Prostate gland (tissue), 2 donors: ENCODE data around the gene ZBTB7C. TPM values are rescaled to one million over a fixed set of nuclear protein-coding genes. Genes with fewer than 3 reads are reported as not detected.

Experiments used
- DNase-seq: peaks from one replicate; pipeline ENCODE4 v3.0.0-alpha.2; 2019; ENCODE audit warnings: low spot score
- H3K27ac ChIP-seq, 2 donors: fragments of 200-600 bp; sonication (generic); 2 replicates each; pipeline ENCODE4 v1.5.1; 2017 to 2019
- H3K27me3 ChIP-seq: fragments of 200-600 bp; sonication (generic); replicated peaks from 2 replicates; pipeline ENCODE4 v1.5.1; 2019; ENCODE audit not compliant: insufficient read depth
- H3K36me3 ChIP-seq, 2 donors: fragments of 200-600 bp; sonication (generic); 1 replicate in 1 of 2; 2 replicates in 1 of 2; pipeline versions ENCODE4 v1.5.1 to v1.8.1; 2017 to 2019
- H3K4me1 ChIP-seq: fragments of 200-600 bp; sonication (generic); replicated peaks from 2 replicates; pipeline ENCODE4 v1.5.1; 2019
- H3K4me3 ChIP-seq, 2 donors: fragments of 200-600 bp; sonication (generic); 2 replicates each; pipeline ENCODE4 v1.5.1; 2017 to 2019
- H3K9me3 ChIP-seq: fragments of 200-600 bp; sonication (generic); 2 replicates; pipeline ENCODE4 v1.5.1; 2017
- POLR2A ChIP-seq: fragments of 450-650 bp; IDR thresholded peaks from one replicate; pipeline ENCODE4 v1.6.1; 2016; ENCODE audit warnings: antibody characterized with exemption, mild to moderate bottlenecking
- POLR2AphosphoS5 ChIP-seq: sonication (generic); formaldehyde crosslinking; IDR thresholded peaks from one replicate; pipeline ENCODE4 v1.6.1; 2017; ENCODE audit warnings: antibody characterized with exemption
- WGBS: methylation state at CpG from one replicate; pipeline ENCODE4 v1.1.5; 2018; 5-methylcytosine and 5-hydroxymethylcytosine counted together
- intact Hi-C: fragments of 100-400 bp; cut with DNase I; formaldehyde crosslinking; loops from one replicate; pipeline ENCODE4 v1.14.2; 2022
- total RNA-seq, 2 donors: library from RNA; depleted of rRNA; stranded (reverse); fragments of >200 nt; gene quantifications; one replicate each; pipeline ENCODE4 v1.1.0, GENCODE V29; 2016
- TF ChIP-seq, protein P1 (sequence below), 4 experiments: fragments of 200-600 bp in 2 of 4; fragments of 450-650 bp in 2 of 4; sonication (generic) in 2 of 4; IDR thresholded peaks; 1 replicate in 3 of 4; 2 replicates in 1 of 4; pipeline ENCODE4 v1.5.1; 2016 to 2019; ENCODE audit warnings: antibody characterized with exemption in 4 of 4, mild to moderate bottlenecking in 2 of 4, moderate library complexity in 2 of 4

ZBTB7C gene
- total RNA-seq, 2 donors from 2014 or later, result 14.7 to 48.9 TPM

GRCh38 chr18:48318436-48318835, 90.7 kb downstream of the ZBTB7C start:
- Histone ChIP-seq H3K9me3 (no peaks in the 10 kb centered on the region), H3K27me3 (no peaks in the 10 kb centered on the region), H3K36me3 (no peaks in the 10 kb centered on the region), H3K4me3 (no peak overlapping the region), H3K4me1 (no peaks in the 10 kb centered on the region), H3K27ac (no peak overlapping the region)
- intact Hi-C loops, result no loop called here
- 64% methylated on average over 8 of the region's 8 CpGs for WGBS
- TF ChIP-seq POLR2AphosphoS5 (no peak), POLR2A (no peak)
- TF ChIP-seq, protein P1, sequence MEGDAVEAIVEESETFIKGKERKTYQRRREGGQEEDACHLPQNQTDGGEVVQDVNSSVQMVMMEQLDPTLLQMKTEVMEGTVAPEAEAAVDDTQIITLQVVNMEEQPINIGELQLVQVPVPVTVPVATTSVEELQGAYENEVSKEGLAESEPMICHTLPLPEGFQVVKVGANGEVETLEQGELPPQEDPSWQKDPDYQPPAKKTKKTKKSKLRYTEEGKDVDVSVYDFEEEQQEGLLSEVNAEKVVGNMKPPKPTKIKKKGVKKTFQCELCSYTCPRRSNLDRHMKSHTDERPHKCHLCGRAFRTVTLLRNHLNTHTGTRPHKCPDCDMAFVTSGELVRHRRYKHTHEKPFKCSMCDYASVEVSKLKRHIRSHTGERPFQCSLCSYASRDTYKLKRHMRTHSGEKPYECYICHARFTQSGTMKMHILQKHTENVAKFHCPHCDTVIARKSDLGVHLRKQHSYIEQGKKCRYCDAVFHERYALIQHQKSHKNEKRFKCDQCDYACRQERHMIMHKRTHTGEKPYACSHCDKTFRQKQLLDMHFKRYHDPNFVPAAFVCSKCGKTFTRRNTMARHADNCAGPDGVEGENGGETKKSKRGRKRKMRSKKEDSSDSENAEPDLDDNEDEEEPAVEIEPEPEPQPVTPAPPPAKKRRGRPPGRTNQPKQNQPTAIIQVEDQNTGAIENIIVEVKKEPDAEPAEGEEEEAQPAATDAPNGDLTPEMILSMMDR (IDR thresholded peaks at IDR 0.05), result no peak
- DNase-seq, result no peak

DNA sequence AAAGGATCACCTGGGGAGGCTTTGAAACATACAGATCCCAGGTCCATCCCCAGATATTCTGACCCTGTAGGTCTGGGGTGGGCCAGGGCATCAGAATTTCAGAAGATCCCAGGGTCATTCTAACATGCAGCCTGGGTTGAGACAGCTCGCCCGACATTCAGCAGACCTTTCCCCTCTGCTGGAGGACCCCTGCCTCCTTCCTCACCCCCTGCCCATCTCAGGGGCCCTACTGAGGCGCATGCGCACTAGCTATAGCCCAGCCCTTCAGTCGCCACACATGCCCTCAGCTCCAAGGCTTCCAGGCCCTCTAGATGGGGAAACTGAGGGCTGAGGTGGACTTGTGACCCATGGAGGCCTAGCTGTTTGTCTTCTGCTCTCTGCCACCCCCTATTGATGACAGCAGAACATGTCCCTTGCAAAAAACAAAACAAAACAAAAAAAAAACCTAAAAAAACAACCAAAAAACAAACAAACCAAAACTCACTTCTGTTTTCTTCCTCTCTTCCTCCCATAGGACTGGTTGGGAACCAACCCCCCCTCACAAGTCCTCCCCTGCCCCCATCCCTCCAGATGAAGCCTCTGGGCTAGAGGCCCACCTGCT, 91.3 kb downstream of the ZBTB7C start:
- Histone ChIP-seq H3K36me3 (no peaks in the 10 kb centered on the region), H3K4me3 (no peak overlapping the region), H3K27ac (no peak overlapping the region), H3K27me3 (no peaks in the 10 kb centered on the region), H3K4me1 (no peaks in the 10 kb centered on the region), H3K9me3 (no peaks in the 10 kb centered on the region)
- TF ChIP-seq POLR2A, result no peak
- intact Hi-C loops, result no loop called here
- no peak for DNase-seq
- 95% methylated on average over 5 of the region's 5 CpGs for WGBS

DNA sequence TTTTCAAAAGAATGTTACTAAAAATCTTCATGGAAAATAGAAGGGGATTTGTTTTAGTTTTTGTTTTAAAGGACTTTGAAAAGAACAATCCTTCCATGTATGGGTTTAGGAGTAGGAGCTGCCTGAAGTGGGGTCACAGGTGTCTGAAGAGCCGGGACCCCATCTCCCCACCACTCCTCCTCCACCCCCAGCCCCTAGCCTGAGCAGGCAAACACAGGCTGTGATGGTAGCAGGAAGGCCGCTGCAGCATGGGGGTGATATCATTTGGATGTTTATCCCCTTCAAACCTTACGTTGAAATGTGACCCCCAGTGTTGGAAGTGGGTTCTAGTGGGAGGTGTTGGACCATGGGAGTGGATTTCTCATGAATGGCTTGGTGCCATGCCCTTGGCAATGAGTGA, 93.0 kb downstream of the ZBTB7C start:
- TF ChIP-seq, protein P1 (IDR thresholded peaks at IDR 0.05), result no peak
- no peak for TF ChIP-seq POLR2AphosphoS5
- no peak for TF ChIP-seq POLR2A
- no peaks in the 10 kb centered on the region for H3K4me1 ChIP-seq
- DNase-seq, result no peak
- H3K4me3 ChIP-seq, result no peak overlapping the region
- H3K9me3 ChIP-seq, result no peaks in the 10 kb centered on the region
- H3K36me3 ChIP-seq, result no peaks in the 10 kb centered on the region
- H3K27ac ChIP-seq, result no peak overlapping the region
- intact Hi-C loops, result no loop called here
- WGBS, result 78% methylated on average over 3 of the region's 3 CpGs
- no peaks in the 10 kb centered on the region for H3K27me3 ChIP-seq

DNA sequence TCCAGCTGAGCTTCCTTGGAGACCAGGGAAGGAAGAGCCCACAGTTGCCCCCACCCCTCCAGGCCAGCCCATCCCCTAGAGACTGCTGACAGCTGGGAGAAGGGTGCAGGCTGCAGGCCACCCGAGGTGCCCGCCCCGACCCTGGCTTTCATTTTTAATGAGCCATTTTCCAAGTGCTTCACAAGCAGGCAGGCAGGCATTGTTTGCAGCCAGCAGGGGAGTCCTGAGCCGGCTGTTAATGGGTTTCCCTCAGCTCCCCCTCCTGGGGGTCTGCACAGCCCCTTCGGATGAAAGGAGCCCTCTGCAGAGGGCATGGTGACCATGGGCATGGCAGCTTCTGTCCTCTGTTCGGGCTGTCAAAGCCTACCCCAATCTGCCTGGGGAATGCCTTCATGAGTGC, 94.5 kb downstream of the ZBTB7C start:
- WGBS, result 37% methylated on average over 6 of the region's 6 CpGs
- Histone ChIP-seq H3K4me1 (no peaks in the 10 kb centered on the region), H3K9me3 (no peaks in the 10 kb centered on the region), H3K36me3 (no peaks in the 10 kb centered on the region), H3K27me3 (no peaks in the 10 kb centered on the region), H3K4me3 (no peak overlapping the region), H3K27ac (no peak overlapping the region)
- intact Hi-C loops, result no loop called here
- TF ChIP-seq POLR2AphosphoS5 (no peak), POLR2A (no peak)
- TF ChIP-seq, protein P1 (IDR thresholded peaks at IDR 0.05), result no peak
- no peak for DNase-seq

- WGBS, result 72% methylated on average over 6 of the region's 6 CpGs
- Histone ChIP-seq H3K36me3 (no peaks in the 10 kb centered on the region), H3K27ac (no peak overlapping the region), H3K4me1 (no peaks in the 10 kb centered on the region), H3K27me3 (no peaks in the 10 kb centered on the region), H3K9me3 (no peaks in the 10 kb centered on the region), H3K4me3 (no peak overlapping the region)
- TF ChIP-seq POLR2A, result no peak
- TF ChIP-seq POLR2AphosphoS5, result no peak
- TF ChIP-seq, protein P1 (IDR thresholded peaks at IDR 0.05), result no peak
- intact Hi-C loops, result no loop called here
- DNase-seq, result no peak
These were observed 95.4 kb downstream of the ZBTB7C start for GRCh38 chr18:48313792-48314191.
